ENCODE data around the gene ZNF23. TPM values are rescaled to one million over a fixed set of nuclear protein-coding genes. Genes with fewer than 3 reads are reported as not detected.

ZNF23 gene
- total RNA-seq, 3 donors from 2014 or later (not counting 1 experiment from before 2014, with no cell fraction given) = 7.2 to 8.9 (median 7.8) TPM

- Mint-ChIP-seq H3K27me3 (ENCODE audit: low read depth in 2 of 2) (peaks cover 4 to 7% of the 10 kb centered on the region in 2 donors), H3K4me1 (no peaks in the 10 kb centered on the region), H3K9me3 (no peaks in the 10 kb centered on the region), H3K27ac (no peak overlapping the region), H3K4me3 (no peak overlapping the region), H3K36me3 (no peaks in the 10 kb centered on the region)
- no peak overlapping the region for H3K4me3 ChIP-seq (ENCODE audit: low read length)
- H3K27me3 ChIP-seq (ENCODE audit: control insufficient read depth, insufficient read depth, low read length) = no peaks in the 10 kb centered on the region
- no peaks in the 10 kb centered on the region for H3K36me3 ChIP-seq (ENCODE audit: control insufficient read depth, insufficient read depth, low read length)
- TF ChIP-seq CTCF (IDR thresholded peaks at IDR 0.05) = no peak
- H3K4me1 ChIP-seq (ENCODE audit: control insufficient read depth, insufficient read depth, low read length) = no peaks in the 10 kb centered on the region
- intact Hi-C loops (cut with micrococcal nuclease) = no loop called here
- no peak overlapping the region for H3K27ac ChIP-seq (ENCODE audit: low read length)
- H3K9me3 ChIP-seq (ENCODE audit: control insufficient read depth, insufficient read depth, low read length) = no peaks in the 10 kb centered on the region
- DNase-seq (no peak), ATAC-seq (no peak)
- 91% methylated on average over 3 of the region's 3 CpGs for WGBS (ENCODE audit: insufficient coverage)
Measured at GRCh38 chr16:71493213-71493612, 31.2 kb upstream of the ZNF23 start.

GRCh38 chr16:71492786-71493185, 30.7 kb upstream of the ZNF23 start:
- 88% methylated on average over 2 of the region's 2 CpGs for WGBS (ENCODE audit: insufficient coverage)
- ATAC-seq (no peak), DNase-seq (no peak)
- Mint-ChIP-seq H3K36me3 (no peaks in the 10 kb centered on the region), H3K27me3 (ENCODE audit: low read depth in 2 of 2) (peaks cover 3 to 7% of the 10 kb centered on the region in 2 donors), H3K4me1 (no peaks in the 10 kb centered on the region), H3K27ac (no peak overlapping the region), H3K4me3 (no peak overlapping the region), H3K9me3 (no peaks in the 10 kb centered on the region)
- TF ChIP-seq CTCF (IDR thresholded peaks at IDR 0.05) = no peak
- H3K4me3 ChIP-seq (ENCODE audit: low read length) = no peak overlapping the region
- intact Hi-C loops (cut with micrococcal nuclease) = no loop called here
- H3K27ac ChIP-seq (ENCODE audit: low read length) = no peak overlapping the region
- no peaks in the 10 kb centered on the region for H3K36me3 ChIP-seq (ENCODE audit: control insufficient read depth, insufficient read depth, low read length)
- H3K27me3 ChIP-seq (ENCODE audit: control insufficient read depth, insufficient read depth, low read length) = no peaks in the 10 kb centered on the region
- no peaks in the 10 kb centered on the region for H3K4me1 ChIP-seq (ENCODE audit: control insufficient read depth, insufficient read depth, low read length)
- H3K9me3 ChIP-seq (ENCODE audit: control insufficient read depth, insufficient read depth, low read length) = no peaks in the 10 kb centered on the region

- TF ChIP-seq CTCF (IDR thresholded peaks at IDR 0.05) = no peak
- ATAC-seq (no peak), DNase-seq (no peak)
- no peak overlapping the region for H3K4me3 Mint-ChIP-seq
- intact Hi-C loops (cut with micrococcal nuclease) = no loop called here
- H3K4me1 ChIP-seq (ENCODE audit: control insufficient read depth, insufficient read depth, low read length) = no peaks in the 10 kb centered on the region
- 86% methylated on average over 2 of the region's 3 CpGs for WGBS (ENCODE audit: insufficient coverage)
- H3K36me3 ChIP-seq (ENCODE audit: control insufficient read depth, insufficient read depth, low read length) = no peaks in the 10 kb centered on the region
- H3K27me3 ChIP-seq (ENCODE audit: control insufficient read depth, insufficient read depth, low read length) = no peaks in the 10 kb centered on the region
- peaks cover 6 to 7% of the 10 kb centered on the region in 2 donors for H3K27me3 Mint-ChIP-seq (ENCODE audit: low read depth in 2 of 2)
- no peaks in the 10 kb centered on the region for H3K9me3 Mint-ChIP-seq
- no peaks in the 10 kb centered on the region for H3K4me1 Mint-ChIP-seq
- no peak overlapping the region for H3K27ac ChIP-seq (ENCODE audit: low read length)
- no peaks in the 10 kb centered on the region for H3K9me3 ChIP-seq (ENCODE audit: control insufficient read depth, insufficient read depth, low read length)
- H3K27ac Mint-ChIP-seq = no peak overlapping the region
- H3K4me3 ChIP-seq (ENCODE audit: low read length) = no peak overlapping the region
- no peaks in the 10 kb centered on the region for H3K36me3 Mint-ChIP-seq
Measured at GRCh38 chr16:71491054-71491453, 29.0 kb upstream of the ZNF23 start.

- no peak for TF ChIP-seq CTCF (IDR thresholded peaks at IDR 0.05)
- no peaks in the 10 kb centered on the region for H3K4me1 Mint-ChIP-seq
Measured at GRCh38 chr16:71490361-71490760, 28.3 kb upstream of the ZNF23 start.

More at GRCh38 chr16:71490361-71490760, 28.3 kb upstream of the ZNF23 start:
- no peak for DNase-seq
- no peaks in the 10 kb centered on the region for H3K9me3 ChIP-seq (ENCODE audit: control insufficient read depth, insufficient read depth, low read length)
- H3K27ac ChIP-seq (ENCODE audit: low read length) = no peak overlapping the region
- H3K9me3 Mint-ChIP-seq = no peaks in the 10 kb centered on the region
- no peaks in the 10 kb centered on the region for H3K27me3 ChIP-seq (ENCODE audit: control insufficient read depth, insufficient read depth, low read length)
- H3K4me1 ChIP-seq (ENCODE audit: control insufficient read depth, insufficient read depth, low read length) = no peaks in the 10 kb centered on the region
- peaks cover 6 to 7% of the 10 kb centered on the region in 2 donors for H3K27me3 Mint-ChIP-seq (ENCODE audit: low read depth in 2 of 2)
- H3K4me3 Mint-ChIP-seq = no peak overlapping the region
- ATAC-seq = peak in 1 of 3 donors; percentile 3
- no peak overlapping the region for H3K27ac Mint-ChIP-seq
- intact Hi-C loops (cut with micrococcal nuclease) = no loop called here
- no peaks in the 10 kb centered on the region for H3K36me3 ChIP-seq (ENCODE audit: control insufficient read depth, insufficient read depth, low read length)
- H3K4me3 ChIP-seq (ENCODE audit: low read length) = no peak overlapping the region
- no peaks in the 10 kb centered on the region for H3K36me3 Mint-ChIP-seq
